Measurements from ENCODE around the gene PSMB4.

PSMB4 gene

GRCh38 chr1:151443846-151444782 lies 44.7 kb downstream of the PSMB4 start:
- DNase-seq = peak; percentile 80

GRCh38 chr1:151444783-151445177 lies 45.4 kb downstream of the PSMB4 start:
- DNase-seq = no peak

- no peak for DNase-seq
Measured at GRCh38 chr1:151447696-151448095, 48.3 kb downstream of the PSMB4 start.
